Upper lobe of left lung (tissue), 6 donors: ENCODE results near the gene ATN1. TPM values are rescaled to one million over a fixed set of nuclear protein-coding genes. Genes with fewer than 3 reads are reported as not detected.

ENCODE experiments used
- ATAC-seq, 2 donors: fragments of 200-7000 bp; cut with Tn5 transposase; one replicate each; pipeline ENCODE4 v1.9.1; 2022; ENCODE audit warnings: mild to moderate bottlenecking in 2 of 2, moderate library complexity in 2 of 2; ENCODE audit not compliant: low FRiP score in 2 of 2
- DNase-seq, 2 donors: peaks; one replicate each; pipeline ENCODE4 v3.0.0-alpha.2; 2019 to 2020
- H3K27ac ChIP-seq, 4 donors: fragments of 200-600 bp; sonication (generic); one replicate each; pipeline ENCODE4 v1.5.1; 2016 to 2019
- H3K27me3 ChIP-seq, 4 donors: fragments of 200-600 bp; sonication (generic); one replicate each; pipeline ENCODE4 v1.5.1; 2017 to 2019
- H3K36me3 ChIP-seq, 4 donors: fragments of 200-600 bp; sonication (generic); one replicate each; pipeline ENCODE4 v1.5.1; 2016 to 2019
- H3K4me1 ChIP-seq, 4 donors: fragments of 200-600 bp; sonication (generic); one replicate each; pipeline ENCODE4 v1.5.1; 2018 to 2019
- H3K4me3 ChIP-seq, 4 donors: fragments of 200-600 bp; sonication (generic); one replicate each; pipeline ENCODE4 v1.5.1; 2017 to 2019; ENCODE audit warnings: mild to moderate bottlenecking in 2 of 4, moderate library complexity in 1 of 4
- H3K9me3 ChIP-seq, 4 donors: fragments of 200-600 bp; sonication (generic); one replicate each; pipeline ENCODE4 v1.5.1; 2018 to 2019
- EP300 ChIP-seq, 4 donors: sonication (generic); formaldehyde crosslinking; IDR thresholded peaks; one replicate each; pipeline ENCODE4 v1.5.1; 2017; ENCODE audit warnings: antibody characterized with exemption in 4 of 4, control low read depth in 2 of 4
- POLR2A ChIP-seq, 4 donors: fragments of 450-650 bp; IDR thresholded peaks; one replicate each; pipeline ENCODE4 v1.5.1; 2016 to 2017; ENCODE audit warnings: antibody characterized with exemption in 4 of 4, mild to moderate bottlenecking in 2 of 4
- POLR2AphosphoS5 ChIP-seq, 2 donors: sonication (generic); formaldehyde crosslinking; IDR thresholded peaks; one replicate each; pipeline ENCODE4 v1.5.1; 2017; ENCODE audit warnings: antibody characterized with exemption in 2 of 2
- WGBS, 2 donors: methylation state at CpG; one replicate each; pipeline ENCODE4 v1.1.5; 2017 to 2018; 5-methylcytosine and 5-hydroxymethylcytosine counted together
- total RNA-seq, 6 donors: library from RNA; depleted of rRNA in 4 of 6; stranded (reverse); fragments of >200 nt in 4 of 6; gene quantifications; one replicate each; pipeline versions ENCODE4 v1.1.0 to v1.2.1, GENCODE V29; 2016 to 2021
- TF ChIP-seq, protein P1 (sequence below), 6 experiments: fragments of 450-650 bp in 4 of 6; fragments of 200-600 bp in 2 of 6; sonication (generic) in 2 of 6; IDR thresholded peaks; one replicate each; pipeline ENCODE4 v1.5.1; 2016 to 2019; ENCODE audit warnings: antibody characterized with exemption in 6 of 6
- donor health status: DM: no; HTN: no; CAD: no; lungs with moderate emphysema.
- donor health status: DM: no; HTN: yes; CAD: no; lungs with severe emphysema.

Gene ATN1
- total RNA-seq, 6 donors from 2014 or later: 74.7 to 321 (median 133) TPM

DNA sequence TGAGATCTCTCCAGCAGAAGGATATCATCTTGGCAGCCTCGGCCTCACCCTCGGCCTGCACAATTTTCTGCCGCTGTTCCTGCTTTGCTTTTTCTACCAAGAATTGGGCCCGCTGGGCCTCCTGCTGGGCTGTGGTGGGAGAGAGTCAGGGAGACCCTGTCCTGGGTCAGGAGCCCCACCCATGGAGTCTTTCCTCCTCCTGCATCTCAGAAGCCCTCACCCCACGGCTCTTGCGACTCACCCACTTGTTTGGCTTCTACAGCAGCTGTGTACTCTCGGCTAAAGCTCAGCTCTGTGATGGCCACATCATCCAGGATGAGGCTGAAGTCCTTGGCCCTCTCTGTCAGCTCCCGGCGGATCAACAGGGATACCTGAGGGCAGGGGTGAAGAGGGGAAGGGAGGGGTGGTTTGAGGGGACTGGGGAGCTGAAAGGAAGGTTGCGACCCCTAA, 39.9 kb downstream of the ATN1 start:
- no peaks in the 10 kb centered on the region for H3K9me3 ChIP-seq
- DNase-seq (no peak), ATAC-seq (no peak)
- H3K4me3 ChIP-seq: no peak overlapping the region
- WGBS, 2 donors: 93 to 94% methylated on average over 10 of the region's 10 CpGs
- peaks cover 32 to 50% (median 42%) of the 10 kb centered on the region in 4 donors for H3K4me1 ChIP-seq
- H3K27ac ChIP-seq: peak overlapping the region in 1 of 4 donors; percentile 13
- H3K36me3 ChIP-seq: peaks cover 8 to 38% (median 35%) of the 10 kb centered on the region in 4 donors
- H3K27me3 ChIP-seq: no peaks in the 10 kb centered on the region
- no peak for TF ChIP-seq POLR2A (IDR thresholded peaks at IDR 0.05)

DNA sequence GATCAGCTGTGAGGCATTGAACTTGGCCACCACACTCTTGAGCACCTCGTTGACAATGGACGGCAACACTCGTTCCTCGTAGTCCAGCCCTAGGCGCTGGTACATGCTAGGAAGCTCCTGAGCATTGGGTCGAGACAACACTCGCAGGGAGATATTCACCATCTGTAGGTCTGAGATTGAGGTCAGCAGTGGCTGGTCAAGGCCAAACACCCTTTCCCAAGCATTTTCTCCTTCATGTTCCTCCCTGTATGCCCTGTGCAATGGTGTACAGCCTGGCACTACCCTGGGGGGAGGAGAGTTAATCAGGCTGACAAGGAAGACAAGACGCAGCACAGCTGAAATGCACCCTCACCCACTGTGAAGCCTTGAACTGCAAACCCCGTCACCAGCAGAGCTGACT, 40.7 kb downstream of the ATN1 start:
- H3K27me3 ChIP-seq: no peaks in the 10 kb centered on the region
- no peak overlapping the region for H3K4me3 ChIP-seq
- TF ChIP-seq EP300 (IDR thresholded peaks at IDR 0.05) (no peak), POLR2A (IDR thresholded peaks at IDR 0.05) (no peak), POLR2AphosphoS5 (IDR thresholded peaks at IDR 0.05) (no peak)
- TF ChIP-seq, protein P1, sequence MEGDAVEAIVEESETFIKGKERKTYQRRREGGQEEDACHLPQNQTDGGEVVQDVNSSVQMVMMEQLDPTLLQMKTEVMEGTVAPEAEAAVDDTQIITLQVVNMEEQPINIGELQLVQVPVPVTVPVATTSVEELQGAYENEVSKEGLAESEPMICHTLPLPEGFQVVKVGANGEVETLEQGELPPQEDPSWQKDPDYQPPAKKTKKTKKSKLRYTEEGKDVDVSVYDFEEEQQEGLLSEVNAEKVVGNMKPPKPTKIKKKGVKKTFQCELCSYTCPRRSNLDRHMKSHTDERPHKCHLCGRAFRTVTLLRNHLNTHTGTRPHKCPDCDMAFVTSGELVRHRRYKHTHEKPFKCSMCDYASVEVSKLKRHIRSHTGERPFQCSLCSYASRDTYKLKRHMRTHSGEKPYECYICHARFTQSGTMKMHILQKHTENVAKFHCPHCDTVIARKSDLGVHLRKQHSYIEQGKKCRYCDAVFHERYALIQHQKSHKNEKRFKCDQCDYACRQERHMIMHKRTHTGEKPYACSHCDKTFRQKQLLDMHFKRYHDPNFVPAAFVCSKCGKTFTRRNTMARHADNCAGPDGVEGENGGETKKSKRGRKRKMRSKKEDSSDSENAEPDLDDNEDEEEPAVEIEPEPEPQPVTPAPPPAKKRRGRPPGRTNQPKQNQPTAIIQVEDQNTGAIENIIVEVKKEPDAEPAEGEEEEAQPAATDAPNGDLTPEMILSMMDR (IDR thresholded peaks at IDR 0.05): no peak
- ATAC-seq: no peak
- peaks cover 8 to 38% (median 35%) of the 10 kb centered on the region in 4 donors for H3K36me3 ChIP-seq
- H3K4me1 ChIP-seq: peaks cover 32 to 48% (median 40%) of the 10 kb centered on the region in 4 donors
- 83 to 87% methylated on average over 9 of the region's 9 CpGs for WGBS, 2 donors
- no peak for DNase-seq
- H3K9me3 ChIP-seq: no peaks in the 10 kb centered on the region
- no peak overlapping the region for H3K27ac ChIP-seq

DNA sequence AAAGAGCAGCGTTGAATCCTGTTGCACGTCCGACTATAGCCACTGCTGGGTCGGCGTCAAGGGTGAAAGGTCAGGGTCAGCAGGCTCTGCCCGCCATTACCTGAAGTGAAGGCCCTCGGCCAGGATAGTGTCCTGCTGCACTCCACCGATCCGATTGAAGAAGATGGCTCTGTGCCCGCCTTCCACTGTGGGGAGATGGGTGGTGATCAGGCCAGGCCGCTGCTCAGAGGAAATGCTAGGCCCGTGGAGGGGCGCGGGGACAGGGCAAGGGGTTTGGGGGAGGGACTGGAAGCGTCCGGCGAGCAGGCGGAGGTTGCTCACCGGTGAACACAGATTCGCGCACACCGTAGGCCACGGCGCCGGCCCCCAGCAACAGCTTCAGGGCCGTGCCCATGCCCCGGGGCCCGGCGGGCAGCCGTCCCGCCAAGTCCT, 42.4 kb downstream of the ATN1 start:
- TF ChIP-seq POLR2A (IDR thresholded peaks at IDR 0.05): no peak
- TF ChIP-seq, protein P1 (IDR thresholded peaks at IDR 0.05): peak in 1 of 6 experiments; percentile 4
- Histone ChIP-seq H3K4me1 (peaks cover 26 to 39% (median 31%) of the 10 kb centered on the region in 4 donors), H3K9me3 (no peaks in the 10 kb centered on the region), H3K36me3 (peaks cover 13 to 53% (median 43%) of the 10 kb centered on the region in 4 donors), H3K4me3 (peak overlapping the region; percentile 87 to 95 (median 93)), H3K27ac (peak overlapping the region; percentile 90 to 97 (median 94)), H3K27me3 (no peaks in the 10 kb centered on the region)
- 0 to 2% methylated on average over 5 to 12 of the region's 31 CpGs for WGBS, 2 donors
- peak in 1 of 2 donors; percentile 91 for DNase-seq
- peak; percentile 15 to 46 for ATAC-seq

DNA sequence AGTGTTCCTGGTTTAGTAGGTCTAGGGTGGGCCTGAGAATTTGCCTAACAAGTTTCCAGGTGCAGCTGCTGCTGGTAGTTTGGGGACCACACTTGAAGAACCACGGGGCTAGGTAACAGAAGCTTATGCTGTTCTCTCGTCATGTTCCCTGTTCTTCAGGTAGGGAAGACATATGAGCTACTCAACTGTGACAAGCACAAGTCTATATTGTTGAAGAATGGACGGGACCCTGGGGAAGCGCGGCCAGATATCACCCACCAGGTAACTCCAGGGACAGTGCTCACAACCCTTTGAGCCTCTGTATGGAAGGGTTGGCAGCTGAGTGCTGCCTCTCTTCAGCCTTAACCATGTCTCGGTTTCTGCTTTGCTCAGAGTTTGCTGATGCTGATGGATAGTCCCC, 46.4 kb downstream of the ATN1 start:
- ATAC-seq (no peak), DNase-seq (no peak)
- H3K27ac ChIP-seq: no peak overlapping the region
- H3K36me3 ChIP-seq: peaks cover 33 to 55% (median 43%) of the 10 kb centered on the region in 4 donors
- H3K9me3 ChIP-seq: no peaks in the 10 kb centered on the region
- TF ChIP-seq EP300 (IDR thresholded peaks at IDR 0.05): no peak
- no peak for TF ChIP-seq POLR2A (IDR thresholded peaks at IDR 0.05)
- TF ChIP-seq, protein P1 (IDR thresholded peaks at IDR 0.05): no peak
- no peak for TF ChIP-seq POLR2AphosphoS5 (IDR thresholded peaks at IDR 0.05)
- H3K4me3 ChIP-seq: no peak overlapping the region
- 90 to 95% methylated on average over 2 to 6 of the region's 6 CpGs for WGBS, 2 donors
- no peaks in the 10 kb centered on the region for H3K27me3 ChIP-seq
- peaks cover 18 to 41% (median 34%) of the 10 kb centered on the region in 4 donors for H3K4me1 ChIP-seq

DNA sequence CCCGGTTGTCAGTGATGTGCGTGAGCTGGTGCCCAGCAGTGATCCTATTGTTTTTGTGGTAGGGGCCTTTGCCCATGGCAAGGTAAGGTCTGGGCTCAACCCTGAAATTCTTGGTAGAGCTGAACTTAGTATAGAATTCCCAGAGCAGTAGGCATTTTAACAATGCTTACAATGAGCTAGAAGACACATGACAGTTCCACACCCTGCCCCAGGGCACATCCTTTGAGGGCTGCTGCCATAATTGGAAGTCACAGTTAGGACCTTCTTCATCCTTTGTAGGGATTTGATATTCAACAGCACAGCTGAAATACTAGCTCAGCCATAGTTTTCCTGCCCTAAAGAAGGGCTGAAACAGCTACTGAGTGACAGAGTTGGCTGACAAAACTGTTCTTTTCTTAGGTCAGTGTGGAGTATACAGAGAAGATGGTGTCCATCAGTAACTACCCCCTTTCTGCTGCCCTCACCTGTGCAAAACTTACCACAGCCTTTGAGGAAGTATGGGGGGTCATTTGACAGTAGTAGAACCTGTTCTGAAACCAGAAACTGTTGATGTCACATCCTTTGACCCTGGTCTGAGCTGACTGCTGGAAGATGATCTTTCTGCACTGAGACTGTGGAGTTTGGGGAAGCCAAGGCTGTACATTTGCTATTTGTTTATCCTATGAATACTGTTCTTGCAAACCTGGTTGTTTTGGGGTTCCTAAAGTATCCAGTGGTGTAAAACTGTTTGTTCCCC, 47.7 kb downstream of the ATN1 start:
- DNase-seq (no peak), ATAC-seq (no peak)
- H3K4me3 ChIP-seq: no peak overlapping the region
- no peaks in the 10 kb centered on the region for H3K9me3 ChIP-seq
- H3K4me1 ChIP-seq: peaks cover 11 to 42% (median 34%) of the 10 kb centered on the region in 4 donors
- no peak for TF ChIP-seq EP300 (IDR thresholded peaks at IDR 0.05)
- no peak for TF ChIP-seq POLR2AphosphoS5 (IDR thresholded peaks at IDR 0.05)
- no peak for TF ChIP-seq POLR2A (IDR thresholded peaks at IDR 0.05)
- TF ChIP-seq, protein P1 (IDR thresholded peaks at IDR 0.05): no peak
- WGBS, 2 donors: 90 to 94% methylated on average over 2 of the region's 2 CpGs
- peak overlapping the region in 1 of 4 donors; percentile 5 for H3K27ac ChIP-seq
- peaks cover 38 to 67% (median 50%) of the 10 kb centered on the region in 4 donors for H3K36me3 ChIP-seq
- H3K27me3 ChIP-seq: no peaks in the 10 kb centered on the region
